HG03565 (cell line): Measurements from ENCODE around the gene LENEP.
A peak's percentile ranks its signal among the peaks of the same experiment; 100 is the strongest.

ENCODE experiments used
- ATAC-seq: cut with Tn5 transposase; IDR thresholded peaks from one replicate; pipeline ENCODE4 v1.9.1; 2021; ENCODE audit warnings: mild to moderate bottlenecking, moderate library complexity; ENCODE audit not compliant: unreplicated experiment

The LENEP gene

GRCh38 chr1:154993572-154994268, at the start of gene LENEP:
TSS of gene LENEP (plus strand) at chr1:154993586. CDS start at chr1:154993608, 22 bp downstream.
- no peak for ATAC-seq

- ATAC-seq = no peak
Measured at GRCh38 chr1:154943649-154944400, 49.6 kb upstream of the LENEP start.

GRCh38 chr1:154944401-154945159, 48.8 kb upstream of the LENEP start:
- no peak for ATAC-seq

GRCh38 chr1:154945160-154945961, 48.0 kb upstream of the LENEP start:
- no peak for ATAC-seq

GRCh38 chr1:154945962-154946850, 47.2 kb upstream of the LENEP start:
- no peak for ATAC-seq

- ATAC-seq = no peak
Measured at GRCh38 chr1:154948079-154948478, 45.3 kb upstream of the LENEP start.

GRCh38 chr1:154951901-154952657, 41.3 kb upstream of the LENEP start:
- no peak for ATAC-seq

GRCh38 chr1:154952664-154953063, 40.7 kb upstream of the LENEP start:
- no peak for ATAC-seq

GRCh38 chr1:154953611-154954038, 39.8 kb upstream of the LENEP start:
- no peak for ATAC-seq

- no peak for ATAC-seq
Measured at GRCh38 chr1:154954541-154954940, 38.8 kb upstream of the LENEP start.

GRCh38 chr1:154955039-154955717, 38.2 kb upstream of the LENEP start:
- ATAC-seq = peak; percentile 39

- ATAC-seq = peak; percentile 45
Measured at GRCh38 chr1:154955718-154956543, 37.5 kb upstream of the LENEP start, which contains the start of gene PBXIP1. TSS of gene PBXIP1 (minus strand) at chr1:154956099. CDS start at chr1:154953721, 2,378 bp downstream.

GRCh38 chr1:154956544-154956941, 36.8 kb upstream of the LENEP start:
- no peak for ATAC-seq

GRCh38 chr1:154957091-154957657, 36.2 kb upstream of the LENEP start:
- no peak for ATAC-seq

GRCh38 chr1:154958036-154958435, 35.4 kb upstream of the LENEP start:
- ATAC-seq = no peak

GRCh38 chr1:154958681-154959425, 34.5 kb upstream of the LENEP start:
- ATAC-seq = no peak

GRCh38 chr1:154959426-154959780, 34.0 kb upstream of the LENEP start:
- no peak for ATAC-seq
